GM18507 (cell line): Measurements from ENCODE around the gene ULK4.

ENCODE experiments used
- DNase-seq: peaks from one replicate; pipeline ENCODE4 v3.0.0; 2011; ENCODE audit warnings: low read depth; ENCODE audit not compliant: insufficient read length; ENCODE audit errors: extremely low spot score
- FAIRE-seq: peaks from 2 replicates; lab custom pipeline; 2011; peaks lifted over from hg19 to GRCh38; lab: Jason Lieb, UNC

Gene ULK4

DNA sequence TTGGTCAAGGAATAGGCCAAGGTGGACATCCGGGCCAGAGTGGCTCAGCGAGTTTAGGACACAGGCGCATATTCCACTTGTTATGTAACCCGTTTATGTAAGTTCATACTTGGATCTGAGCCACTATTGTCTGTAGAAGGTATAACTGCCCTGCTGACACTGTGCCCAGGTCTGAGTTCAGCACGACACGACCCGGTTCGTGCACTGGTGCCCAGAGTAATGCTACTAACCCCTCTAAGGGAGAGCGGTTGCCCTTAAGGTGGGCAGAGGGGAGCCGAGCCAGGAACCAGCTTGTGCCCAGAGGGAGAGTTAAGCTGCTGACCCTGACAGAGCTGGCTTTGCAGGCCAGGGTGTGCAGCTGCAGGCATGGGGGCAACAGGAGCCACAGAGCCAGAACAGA is 1.9 kb upstream of the ULK4 start:
- no peak for DNase-seq
- FAIRE-seq, result no peak

DNA sequence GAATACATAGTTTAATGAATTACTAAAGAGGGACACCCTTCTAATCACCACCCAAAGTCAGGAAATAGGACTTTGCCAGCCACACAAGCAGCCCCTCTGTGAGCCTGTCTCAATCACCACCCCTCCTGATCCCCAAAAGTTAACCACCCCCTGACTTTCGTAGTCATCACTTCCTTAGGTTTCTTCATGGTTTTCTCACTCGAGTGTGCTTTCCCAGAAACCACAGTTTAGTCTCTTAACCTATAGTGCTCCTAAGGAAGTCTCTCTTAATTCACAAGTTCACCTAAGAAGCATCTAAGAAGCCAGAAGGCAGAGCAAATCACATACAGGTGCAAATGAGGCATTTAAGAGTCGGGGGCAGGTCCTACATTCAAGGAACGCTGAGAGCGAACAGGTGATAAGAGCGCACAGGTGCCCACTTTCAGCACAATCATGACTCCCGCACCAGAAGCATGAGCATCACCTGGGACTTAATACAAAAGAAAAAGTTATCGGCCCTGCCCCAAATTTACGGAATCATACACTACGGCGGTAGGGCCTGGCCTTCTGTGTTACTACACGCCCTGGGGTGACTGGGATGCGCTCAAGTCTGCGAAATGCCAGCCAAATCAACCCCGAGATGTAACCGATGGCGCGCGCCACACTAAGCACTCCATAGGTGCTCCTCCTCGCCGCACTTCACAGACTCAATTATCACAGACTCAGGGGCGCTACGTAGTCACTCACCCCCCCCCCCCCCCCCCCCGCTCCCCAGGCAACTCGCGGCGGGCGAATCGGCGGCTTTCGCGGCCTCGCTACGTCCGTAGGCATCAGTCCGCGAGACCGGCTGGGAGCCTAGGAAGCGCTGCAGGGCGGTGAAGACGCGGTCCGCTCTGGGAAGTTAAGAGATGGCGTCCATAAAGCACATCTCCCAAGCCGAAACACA is 815 bp downstream of the ULK4 start:
- peak; percentile 9 for DNase-seq
- peak; percentile 31 for FAIRE-seq

GRCh38 chr3:41956574-41956973 is 5.3 kb downstream of the ULK4 start:
- FAIRE-seq (no peak), DNase-seq (no peak)

DNA sequence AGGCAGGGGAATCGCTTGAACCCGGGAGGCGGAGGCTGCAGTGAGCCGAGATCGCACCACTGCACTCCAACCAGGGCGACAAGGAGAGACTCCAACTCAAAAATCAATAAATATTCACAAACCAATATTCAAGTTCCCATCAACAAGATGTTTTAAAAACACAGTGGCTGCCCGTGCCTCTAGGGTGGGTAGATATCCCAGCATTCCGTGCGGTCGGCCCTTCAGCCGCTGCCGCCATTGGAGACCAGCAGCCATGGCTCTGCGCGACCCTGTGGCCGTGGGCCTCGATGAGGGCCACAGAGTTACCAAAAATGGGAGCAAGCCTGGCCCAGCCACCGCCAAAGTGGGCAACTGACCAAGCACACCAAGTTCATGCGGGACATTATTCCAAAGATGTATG is 6.7 kb downstream of the ULK4 start:
- DNase-seq, result no peak
- FAIRE-seq, result no peak

DNA sequence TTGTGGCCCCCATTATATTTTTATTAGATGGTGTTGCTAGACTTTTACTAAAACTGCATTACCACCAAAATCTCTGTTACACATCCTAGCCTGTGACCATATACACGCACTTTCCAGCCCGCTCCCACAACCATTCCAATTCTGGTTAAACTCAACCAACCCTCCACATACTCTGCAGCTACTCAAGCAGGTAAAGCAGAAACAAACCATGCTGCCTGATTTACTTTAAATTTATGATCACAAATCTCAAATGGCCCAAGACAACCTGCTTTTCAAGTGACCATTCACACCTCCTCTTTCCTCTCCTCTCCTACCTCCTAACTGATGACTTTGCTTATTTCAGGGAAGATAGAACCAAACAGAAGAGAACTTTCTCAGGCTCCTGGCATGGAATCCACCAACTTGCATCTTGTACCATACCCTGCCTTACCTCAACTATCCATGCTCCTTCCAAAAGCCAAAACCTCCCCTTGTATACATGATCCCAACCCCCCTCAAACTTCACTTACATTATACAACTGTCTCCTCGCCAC is 18.5 kb downstream of the ULK4 start:
- DNase-seq (no peak), FAIRE-seq (no peak)

GRCh38 chr3:41940393-41940792 is 21.5 kb downstream of the ULK4 start:
- DNase-seq (no peak), FAIRE-seq (no peak)

GRCh38 chr3:41936384-41936783 is 25.5 kb downstream of the ULK4 start:
- FAIRE-seq, result no peak

GRCh38 chr3:41933154-41933676 is 28.7 kb downstream of the ULK4 start:
- FAIRE-seq (no peak), DNase-seq (no peak)

More at GRCh38 chr3:41936384-41936783, 25.5 kb downstream of the ULK4 start:
- DNase-seq, result no peak

- FAIRE-seq (no peak), DNase-seq (no peak)
Observed at GRCh38 chr3:41932464-41932863, 29.4 kb downstream of the ULK4 start.

GRCh38 chr3:41920406-41920965 is 41.4 kb downstream of the ULK4 start:
- no peak for FAIRE-seq
- no peak for DNase-seq

GRCh38 chr3:41915353-41915752 is 46.5 kb downstream of the ULK4 start:
- DNase-seq (no peak), FAIRE-seq (no peak)

DNA sequence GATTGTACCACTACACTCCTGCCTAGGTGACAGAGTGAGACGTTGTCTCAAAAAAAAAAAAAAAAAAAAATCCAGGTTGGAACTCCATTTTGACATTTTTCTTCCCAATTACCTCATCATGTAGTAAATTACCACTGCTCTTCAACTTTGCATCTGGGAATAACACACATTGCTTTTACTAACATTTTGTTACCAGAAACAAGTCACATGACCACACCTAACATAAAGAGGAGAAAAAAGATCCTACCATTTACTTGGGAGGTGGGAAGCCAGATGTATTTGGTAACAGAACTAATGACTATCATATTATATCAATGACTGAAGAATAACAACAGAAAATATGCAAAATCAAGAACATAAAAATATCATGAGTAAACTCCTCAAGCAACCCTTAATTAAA is 49.6 kb downstream of the ULK4 start:
- DNase-seq (no peak), FAIRE-seq (no peak)

GRCh38 chr3:41907330-41908073 is 54.4 kb downstream of the ULK4 start:
- DNase-seq, result no peak
- no peak for FAIRE-seq

DNA sequence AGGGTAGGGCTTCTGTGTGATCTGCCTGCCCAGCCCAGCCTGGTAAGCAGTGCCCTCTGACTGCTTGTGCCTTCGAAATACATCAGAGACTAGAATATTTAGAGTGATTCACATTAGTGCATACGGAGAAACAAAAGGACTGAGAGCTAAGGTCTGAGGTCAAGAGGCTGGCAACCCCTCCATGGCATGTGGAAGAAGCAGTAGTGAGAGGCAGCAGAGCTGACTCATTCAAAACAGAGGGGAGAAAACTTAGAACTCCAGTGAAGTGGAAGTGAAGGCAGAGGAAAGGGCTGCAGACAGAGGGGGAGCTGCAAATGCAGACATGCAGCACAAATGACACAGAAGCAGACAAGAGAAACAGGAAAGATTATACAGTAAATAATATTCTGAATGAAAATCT is 61.6 kb downstream of the ULK4 start:
- FAIRE-seq, result no peak
- no peak for DNase-seq

DNA sequence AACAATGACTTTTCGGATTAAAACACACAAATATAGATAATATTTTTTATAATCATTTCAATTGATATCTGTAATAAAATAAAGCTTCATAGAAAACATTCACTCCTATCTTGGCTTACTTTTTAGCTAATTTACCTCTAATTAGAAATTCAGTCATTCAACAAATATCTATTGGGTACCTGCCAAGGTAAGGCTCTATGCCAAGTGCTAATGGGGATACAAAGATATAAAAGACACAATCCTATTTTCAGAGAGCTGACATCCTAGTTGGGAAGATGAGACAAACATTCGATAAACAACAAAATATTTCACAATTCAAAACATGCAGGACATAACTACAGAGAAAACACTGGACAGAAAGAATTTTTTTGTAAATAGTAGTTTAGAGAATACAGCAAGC is 63.3 kb downstream of the ULK4 start:
- FAIRE-seq (no peak), DNase-seq (no peak)

- peak; percentile 44 for FAIRE-seq
- no peak for DNase-seq
Observed at GRCh38 chr3:41893977-41894376, 67.9 kb downstream of the ULK4 start.

- DNase-seq (no peak), FAIRE-seq (no peak)
Observed at GRCh38 chr3:41888368-41889076, 73.4 kb downstream of the ULK4 start.

- DNase-seq (no peak), FAIRE-seq (no peak)
Observed at GRCh38 chr3:41882956-41883355, 78.9 kb downstream of the ULK4 start.

- DNase-seq (no peak), FAIRE-seq (peak; percentile 86)
Observed at GRCh38 chr3:41881233-41881821, 80.6 kb downstream of the ULK4 start.
